PC-9 (cell line): ENCODE results near the gene FOXF1. TPM values are rescaled to one million over a fixed set of nuclear protein-coding genes. Genes with fewer than 3 reads are reported as not detected.

Source experiments
- BruUV-seq: library from RNA; stranded (reverse); fragments of 400-500 nt; replicated peaks from 2 replicates; lab custom pipeline; 2021; lab: Mats Ljungman, UMichigan
- CTCF ChIA-PET: fragments of 300-600 bp; sonication (Branson Sonifier 250); formaldehyde crosslinking; loops from one replicate; lab custom pipeline; 2022; ENCODE audit warnings: antibody characterized with exemption; lab: Charles Lee
- POLR2A ChIA-PET: fragments of 300-600 bp; sonication (Branson Sonifier 250); formaldehyde crosslinking; loops from one replicate; lab custom pipeline; 2022; ENCODE audit warnings: antibody characterized with exemption; ENCODE audit not compliant: unreplicated experiment; lab: Charles Lee
- DNase-seq, 2 experiments: peaks; one replicate each; pipeline versions ENCODE4 v3.0.0 to v3.0.0-alpha.2; 2015 to 2022; ENCODE audit warnings: mixed read lengths in 1 of 2
- H2AFZ ChIP-seq: fragments of 200-600 bp; sonication (generic); 2 replicates; pipeline ENCODE4 v1.8.1; 2017; ENCODE audit warnings: antibody characterized with exemption
- H3F3A ChIP-seq: fragments of 200-600 bp; sonication (generic); 2 replicates; pipeline ENCODE4 v1.8.1; 2017; ENCODE audit warnings: antibody characterized with exemption, mild to moderate bottlenecking, low read depth; ENCODE audit not compliant: insufficient read depth
- H3K27ac ChIP-seq: fragments of 200-600 bp; sonication (generic); 2 replicates; pipeline ENCODE4 v1.6.1; 2016; ENCODE audit warnings: mixed run types
- H3K27me3 ChIP-seq: fragments of 200-600 bp; sonication (generic); 2 replicates; pipeline ENCODE4 v1.6.1; 2016; ENCODE audit warnings: low read depth, mixed run types; ENCODE audit not compliant: insufficient read depth
- H3K36me3 ChIP-seq: fragments of 200-600 bp; sonication (generic); 2 replicates; pipeline ENCODE4 v1.6.1; 2016; ENCODE audit warnings: low read depth, mixed run types
- H3K4me1 ChIP-seq: fragments of 200-600 bp; sonication (generic); replicated peaks from 2 replicates; pipeline ENCODE4 v1.6.1; 2016; ENCODE audit warnings: mixed run types; ENCODE audit not compliant: insufficient read depth
- H3K4me2 ChIP-seq: fragments of 200-600 bp; sonication (generic); 2 replicates; pipeline ENCODE4 v1.6.1; 2017; ENCODE audit warnings: mixed run types
- H3K4me3 ChIP-seq: fragments of 200-600 bp; sonication (generic); 2 replicates; pipeline ENCODE4 v1.6.1; 2016; ENCODE audit warnings: mixed run types
- H3K79me2 ChIP-seq: fragments of 200-600 bp; sonication (generic); 2 replicates; pipeline ENCODE4 v1.6.1; 2017; ENCODE audit warnings: low read depth, mixed run types
- H3K9me2 ChIP-seq: fragments of 200-600 bp; sonication (generic); 2 replicates; pipeline ENCODE4 v1.8.1; 2017; ENCODE audit warnings: mild to moderate bottlenecking; ENCODE audit not compliant: insufficient read depth
- H3K9me3 ChIP-seq: fragments of 200-600 bp; sonication (generic); 2 replicates; pipeline ENCODE4 v1.8.1; 2016; ENCODE audit warnings: low read depth; ENCODE audit not compliant: insufficient read depth
- H4K20me1 ChIP-seq: fragments of 200-600 bp; sonication (generic); 2 replicates; pipeline ENCODE4 v1.8.1; 2017; ENCODE audit not compliant: insufficient read depth
- EZH2 ChIP-seq: fragments of 200-600 bp; sonication (generic); IDR thresholded peaks from 2 replicates; pipeline ENCODE4 v1.8.0; 2017; ENCODE audit warnings: antibody characterized with exemption, low read depth
- intact Hi-C: fragments of 100-400 bp; cut with micrococcal nuclease; formaldehyde crosslinking; loops from one replicate; pipeline ENCODE4 v1.10.0; 2022; ENCODE audit not compliant: unreplicated experiment
- total RNA-seq: library from RNA; stranded (reverse); gene quantifications from 2 replicates; pipeline ENCODE4 v1.2.3, GENCODE V29; 2021
- TF ChIP-seq, protein P1 (sequence below): fragments of 200-600 bp; sonication (generic); conservative IDR thresholded peaks from 2 replicates; pipeline ENCODE4 v1.6.1; 2017; ENCODE audit warnings: mixed run types, antibody characterized with exemption, mild to moderate bottlenecking, moderate library complexity

Gene FOXF1
- total RNA-seq, 1 experiment from 2014 or later: not detected

DNA sequence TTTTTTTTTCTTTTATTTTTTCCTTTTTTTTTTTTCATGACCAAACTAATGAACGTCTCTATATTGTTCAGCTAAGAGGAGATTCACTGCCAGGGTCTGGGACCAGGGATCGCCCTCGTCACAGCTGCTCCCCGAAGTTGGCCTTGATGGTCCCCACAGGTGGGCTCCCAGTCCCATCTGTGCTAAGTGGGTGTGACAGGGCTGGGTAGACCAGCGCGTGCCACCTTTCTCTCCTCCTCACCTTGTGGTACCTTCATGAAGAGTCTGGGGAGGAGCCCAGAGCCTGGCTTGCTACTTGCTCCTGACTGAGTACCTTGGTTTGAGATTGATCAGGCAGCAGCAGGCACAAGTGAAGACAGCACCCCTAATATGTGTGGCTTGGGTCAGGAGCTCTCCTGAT lies 6.5 kb upstream of the FOXF1 start:
- H3K4me2 ChIP-seq: no peak overlapping the region
- H3K27me3 ChIP-seq: peaks cover 80% of the 10 kb centered on the region
- no peaks in the 10 kb centered on the region for H3F3A ChIP-seq
- POLR2A ChIA-PET: no interaction called here
- no peak overlapping the region for H3K4me3 ChIP-seq
- CTCF ChIA-PET: no interaction called here
- no peaks in the 10 kb centered on the region for H3K36me3 ChIP-seq
- H3K27ac ChIP-seq: no peak overlapping the region
- no peak overlapping the region for H2AFZ ChIP-seq
- TF ChIP-seq EZH2: no peak
- TF ChIP-seq, protein P1, sequence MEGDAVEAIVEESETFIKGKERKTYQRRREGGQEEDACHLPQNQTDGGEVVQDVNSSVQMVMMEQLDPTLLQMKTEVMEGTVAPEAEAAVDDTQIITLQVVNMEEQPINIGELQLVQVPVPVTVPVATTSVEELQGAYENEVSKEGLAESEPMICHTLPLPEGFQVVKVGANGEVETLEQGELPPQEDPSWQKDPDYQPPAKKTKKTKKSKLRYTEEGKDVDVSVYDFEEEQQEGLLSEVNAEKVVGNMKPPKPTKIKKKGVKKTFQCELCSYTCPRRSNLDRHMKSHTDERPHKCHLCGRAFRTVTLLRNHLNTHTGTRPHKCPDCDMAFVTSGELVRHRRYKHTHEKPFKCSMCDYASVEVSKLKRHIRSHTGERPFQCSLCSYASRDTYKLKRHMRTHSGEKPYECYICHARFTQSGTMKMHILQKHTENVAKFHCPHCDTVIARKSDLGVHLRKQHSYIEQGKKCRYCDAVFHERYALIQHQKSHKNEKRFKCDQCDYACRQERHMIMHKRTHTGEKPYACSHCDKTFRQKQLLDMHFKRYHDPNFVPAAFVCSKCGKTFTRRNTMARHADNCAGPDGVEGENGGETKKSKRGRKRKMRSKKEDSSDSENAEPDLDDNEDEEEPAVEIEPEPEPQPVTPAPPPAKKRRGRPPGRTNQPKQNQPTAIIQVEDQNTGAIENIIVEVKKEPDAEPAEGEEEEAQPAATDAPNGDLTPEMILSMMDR: no peak
- H3K9me3 ChIP-seq: no peaks in the 10 kb centered on the region
- no peaks in the 10 kb centered on the region for H4K20me1 ChIP-seq
- H3K79me2 ChIP-seq: no peaks in the 10 kb centered on the region
- BruUV-seq: no TSS peak
- no peak for DNase-seq
- no peaks in the 10 kb centered on the region for H3K4me1 ChIP-seq
- intact Hi-C loops: no loop called here
- H3K9me2 ChIP-seq: no peaks in the 10 kb centered on the region

DNA sequence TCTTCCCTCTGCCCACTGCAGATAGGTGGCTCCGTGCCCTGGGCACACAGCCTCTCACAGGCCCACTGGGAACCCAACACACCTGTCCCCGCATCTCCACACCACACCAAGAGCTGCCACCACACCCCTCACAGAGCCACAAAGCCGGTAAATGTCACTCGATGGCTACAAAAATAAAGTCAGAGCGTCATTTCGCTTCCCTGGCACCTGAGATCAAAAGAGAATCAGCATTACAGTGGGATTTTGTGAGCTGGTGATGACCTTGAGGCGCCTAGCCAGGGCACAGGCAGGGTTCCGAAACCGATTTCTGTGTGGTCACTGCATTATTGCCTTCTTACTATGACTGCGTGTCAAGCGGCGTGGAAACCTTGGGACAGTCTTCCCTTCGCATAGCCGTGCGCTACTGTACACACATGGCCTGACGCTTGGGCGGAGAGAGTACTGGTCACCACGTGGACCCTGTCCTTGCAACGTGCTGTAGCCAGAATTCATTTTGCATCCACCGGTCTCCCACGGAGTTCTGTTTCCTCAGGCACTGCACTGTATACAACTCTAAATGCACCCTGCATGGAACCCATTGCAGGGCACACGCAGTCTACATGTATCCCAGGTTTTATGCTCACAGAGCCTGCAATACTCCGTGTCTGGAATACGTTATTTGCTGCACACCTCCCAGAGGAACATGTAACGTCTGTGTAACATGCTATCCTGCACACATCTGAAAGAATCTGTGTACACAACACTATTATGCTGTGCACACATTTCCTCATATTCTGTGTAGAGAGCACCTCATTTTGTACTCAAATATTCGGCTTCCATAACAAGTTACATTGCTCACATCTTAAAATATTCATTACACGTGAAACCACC lies 5.8 kb upstream of the FOXF1 start:
- H3K27me3 ChIP-seq: peaks cover 73% of the 10 kb centered on the region
- intact Hi-C loops: no loop called here

DNA sequence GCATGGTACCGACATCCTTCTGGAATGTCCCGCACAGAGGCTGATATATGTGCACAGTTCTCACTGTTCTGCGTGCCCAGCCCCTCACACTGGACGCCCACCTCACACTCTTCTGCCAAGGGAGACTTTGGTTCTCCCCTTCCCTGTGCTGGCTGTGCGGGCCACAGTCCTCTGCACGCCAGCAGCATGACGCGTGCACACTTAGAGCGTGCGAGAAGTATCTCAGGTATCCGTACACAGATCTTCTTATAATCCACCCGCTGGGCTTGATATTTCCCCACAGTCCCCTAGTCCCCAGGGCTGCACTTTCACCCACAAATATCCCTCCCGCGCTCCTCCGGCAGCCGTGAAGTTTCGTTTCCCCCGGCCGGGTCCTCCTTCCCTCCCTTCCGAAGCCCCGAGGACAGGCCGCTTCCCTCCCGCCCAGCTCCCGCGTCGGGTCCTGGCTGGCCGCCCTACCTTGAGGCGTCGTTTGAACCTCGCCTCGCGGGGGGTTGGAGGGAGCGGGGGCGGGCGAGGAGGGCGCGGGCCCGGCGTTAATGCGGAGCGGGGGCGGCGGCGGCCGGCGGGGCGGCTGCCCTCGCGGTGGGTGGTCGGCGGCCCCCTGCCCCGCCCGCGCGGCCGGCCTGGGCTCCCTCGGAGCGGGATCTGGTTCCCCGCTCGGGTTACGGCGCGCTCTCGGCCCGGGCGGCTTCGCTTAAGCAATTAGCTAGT lies 5.0 kb upstream of the FOXF1 start:
- H3F3A ChIP-seq: no peaks in the 10 kb centered on the region
- no peak for DNase-seq
- no peak overlapping the region for H3K4me3 ChIP-seq
- peaks cover 65% of the 10 kb centered on the region for H3K27me3 ChIP-seq
- H3K9me3 ChIP-seq: no peaks in the 10 kb centered on the region
- intact Hi-C loops: no loop called here
- CTCF ChIA-PET: no interaction called here
- TF ChIP-seq, protein P1: no peak
- no peak for TF ChIP-seq EZH2
- H3K36me3 ChIP-seq: no peaks in the 10 kb centered on the region
- H3K4me2 ChIP-seq: no peak overlapping the region
- no peaks in the 10 kb centered on the region for H3K4me1 ChIP-seq
- H3K27ac ChIP-seq: no peak overlapping the region
- no TSS peak for BruUV-seq
- H3K79me2 ChIP-seq: no peaks in the 10 kb centered on the region
- no peaks in the 10 kb centered on the region for H3K9me2 ChIP-seq
- POLR2A ChIA-PET: no interaction called here
- H2AFZ ChIP-seq: no peak overlapping the region
- no peaks in the 10 kb centered on the region for H4K20me1 ChIP-seq

More for the DNA sequence above, 5.8 kb upstream of the FOXF1 start:
- Histone ChIP-seq H2AFZ (no peak overlapping the region), H3K79me2 (no peaks in the 10 kb centered on the region), H3K4me1 (no peaks in the 10 kb centered on the region), H3K4me2 (no peak overlapping the region), H4K20me1 (no peaks in the 10 kb centered on the region), H3K27ac (no peak overlapping the region), H3K9me3 (no peaks in the 10 kb centered on the region), H3F3A (no peaks in the 10 kb centered on the region), H3K4me3 (no peak overlapping the region), H3K36me3 (no peaks in the 10 kb centered on the region), H3K9me2 (no peaks in the 10 kb centered on the region)
- no peak for TF ChIP-seq EZH2
- TF ChIP-seq, protein P1: no peak
- CTCF ChIA-PET: no interaction called here
- no peak for DNase-seq
- POLR2A ChIA-PET: no interaction called here
- BruUV-seq: no TSS peak
